ENCODE data around the gene ZFY.
"Not testable (repeated sequence)": the region's sequence is repeated elsewhere in the genome, so short reads cannot be mapped to it uniquely, and the experiment has no call there.

Gene ZFY

DNA sequence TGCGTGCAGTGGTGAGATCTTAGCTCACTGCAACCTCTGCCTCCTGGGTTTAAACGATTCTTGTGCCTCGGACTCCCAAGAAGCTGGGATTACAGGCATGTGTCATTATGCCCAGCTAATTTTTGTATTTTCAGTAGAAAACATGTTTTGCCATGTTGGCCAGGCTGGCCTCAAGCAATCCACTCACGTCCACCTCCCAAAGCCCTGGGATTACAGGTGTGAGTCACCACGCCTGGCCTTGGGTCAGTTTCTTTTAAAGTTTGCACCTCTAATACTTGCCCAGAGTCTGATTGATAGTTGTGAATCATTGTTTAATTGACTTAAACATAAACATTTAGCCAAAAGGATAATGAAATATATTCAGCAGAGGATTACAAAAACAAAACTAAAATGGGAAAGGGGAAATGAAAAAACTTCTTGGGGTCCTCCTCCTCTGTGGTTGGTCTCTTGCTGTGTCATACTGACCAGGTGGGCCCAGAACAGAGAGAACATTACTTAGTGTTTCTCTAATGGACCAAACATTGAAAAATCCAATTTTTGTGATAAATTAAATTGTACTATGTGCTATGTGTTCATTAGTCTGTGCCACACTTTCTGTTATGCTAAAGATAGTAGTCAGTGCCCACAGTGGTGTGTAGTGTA lies 38.0 kb downstream of the ZFY start:
- no peak for DNase-seq (ENCODE audit: low read depth in 2 of 2)

GRCh38 chrY:2979283-2979682 lies 44.1 kb downstream of the ZFY start:
- no peak for DNase-seq (ENCODE audit: low read depth in 2 of 2)

- no peak for DNase-seq (ENCODE audit: low read depth in 2 of 2)
Measured at GRCh38 chrY:2984491-2984890, 49.3 kb downstream of the ZFY start.

DNA sequence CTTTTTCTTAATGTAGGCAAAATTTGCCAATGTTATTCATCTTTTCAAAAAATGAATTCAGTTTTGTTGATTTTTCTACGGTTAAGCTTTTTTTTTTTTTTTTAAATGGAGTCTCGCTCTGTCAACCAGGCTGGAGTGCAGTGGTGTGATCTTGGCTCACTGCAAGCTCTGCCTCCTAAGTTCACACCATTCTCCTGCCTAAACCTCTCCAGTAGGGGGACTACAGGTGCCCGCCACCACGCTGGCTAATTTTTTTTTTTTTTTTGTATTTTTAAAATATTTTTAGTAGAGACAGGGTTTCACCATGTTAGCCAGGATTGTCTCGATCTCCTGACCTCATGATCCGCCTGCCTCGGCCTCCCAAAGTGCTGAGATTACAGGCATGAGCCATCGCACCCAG lies 52.0 kb downstream of the ZFY start:
- not testable (repeated sequence) for DNase-seq (ENCODE audit: low read depth in 2 of 2)

DNA sequence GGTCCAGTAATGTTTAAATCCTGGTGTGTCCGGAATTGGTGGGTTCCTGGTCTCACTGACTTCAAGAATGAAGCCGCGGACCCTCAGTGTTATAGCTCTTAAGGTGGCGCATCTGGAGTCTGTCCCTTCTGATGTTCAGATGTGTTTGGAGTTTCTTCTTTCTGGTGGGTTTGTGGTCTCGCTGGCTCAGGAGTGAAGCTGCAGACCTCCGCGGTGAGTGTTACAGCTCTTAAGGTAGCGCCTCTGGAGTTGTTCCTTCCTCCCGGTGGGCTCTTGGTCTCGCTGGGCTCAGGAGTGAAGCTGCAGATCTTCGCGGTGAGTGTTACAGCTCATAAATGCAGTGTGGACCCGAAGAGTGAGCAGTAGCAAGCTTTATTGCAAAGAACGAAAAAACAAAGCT lies 62.2 kb downstream of the ZFY start:
- not testable (repeated sequence) for DNase-seq (ENCODE audit: low read depth in 2 of 2)

DNA sequence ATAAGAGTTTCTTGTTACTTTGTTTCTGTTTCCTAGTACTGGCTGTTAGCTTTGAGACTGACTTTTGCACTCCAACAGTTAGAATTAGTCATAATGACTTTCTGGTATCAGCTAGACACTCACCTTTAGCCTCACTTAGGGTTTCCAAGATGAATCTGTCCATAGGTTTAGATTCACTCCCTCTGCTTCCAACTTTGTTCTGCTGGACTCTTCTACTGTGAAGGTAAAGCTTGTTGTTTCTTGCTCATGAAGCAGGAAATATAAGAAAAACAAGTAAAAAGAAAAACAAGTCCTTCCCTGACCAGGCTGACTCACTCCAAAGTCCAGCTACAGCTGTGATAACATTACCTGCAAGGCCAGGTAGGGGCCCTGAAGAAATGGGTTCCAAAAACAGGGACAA lies 67.0 kb downstream of the ZFY start:
- no peak for DNase-seq (ENCODE audit: low read depth in 2 of 2)

DNA sequence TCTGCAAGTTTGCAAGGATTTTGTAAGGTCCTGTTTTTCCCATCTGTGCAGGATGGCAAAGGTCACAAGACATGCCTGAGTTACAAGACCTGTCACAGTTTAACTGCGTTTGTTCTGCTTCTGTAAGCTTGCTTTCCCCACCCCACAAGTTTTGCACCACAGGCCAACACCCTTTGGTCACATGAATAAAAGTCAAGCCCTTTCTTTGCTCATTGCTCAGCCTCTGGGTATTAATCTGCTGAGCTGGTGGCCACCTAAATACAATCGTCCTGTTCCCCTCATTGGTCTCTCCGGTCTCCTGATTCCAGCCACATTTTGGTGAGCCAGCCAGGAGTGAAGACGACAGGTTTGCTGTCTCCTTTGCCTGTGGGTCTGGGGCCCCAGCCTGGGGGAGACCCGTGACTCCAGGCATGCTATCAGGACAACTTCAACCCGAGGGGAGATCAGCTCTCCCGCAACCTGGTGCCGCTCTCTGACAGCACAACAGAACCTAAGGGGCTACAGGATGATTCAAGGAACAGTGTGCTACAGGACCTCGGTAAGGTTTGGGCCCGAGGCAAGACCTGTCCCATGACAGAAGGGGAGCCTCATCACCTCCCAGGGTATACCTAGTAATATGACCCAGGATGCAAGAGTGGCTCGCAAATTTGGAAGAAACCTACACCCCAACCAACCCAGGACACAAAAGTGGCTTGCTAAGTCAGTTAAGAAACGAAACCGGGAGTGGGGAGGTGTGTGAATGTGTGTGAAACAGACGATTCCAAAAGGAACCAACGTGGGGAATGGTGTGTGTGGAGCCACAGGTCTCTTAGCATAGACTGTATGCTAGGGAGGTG lies 67.7 kb downstream of the ZFY start:
- DNase-seq (ENCODE audit: low read depth in 2 of 2) = no peak

- no peak for DNase-seq (ENCODE audit: low read depth in 2 of 2)
Measured at GRCh38 chrY:3003516-3003830, 68.3 kb downstream of the ZFY start.

DNA sequence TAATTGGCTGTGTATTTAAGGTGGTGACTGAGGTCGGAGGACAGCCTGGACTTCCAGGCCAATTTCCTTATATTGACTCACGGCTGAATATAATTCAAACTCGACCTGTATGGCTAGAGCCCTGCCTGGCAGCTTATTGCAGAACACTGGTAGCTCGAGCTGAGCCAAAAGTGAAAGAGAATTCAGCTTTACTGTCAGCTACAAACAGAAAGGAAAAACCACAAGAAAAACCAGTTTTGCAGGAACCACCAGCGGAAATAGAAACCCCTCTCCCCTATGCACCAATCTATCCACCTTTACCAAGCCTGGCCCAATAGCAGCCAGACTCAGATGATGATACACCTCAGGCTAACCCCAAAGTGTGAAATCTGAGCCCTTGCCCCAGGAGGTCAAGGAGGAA lies 68.7 kb downstream of the ZFY start:
- DNase-seq (ENCODE audit: low read depth in 2 of 2) = no peak

GRCh38 chrY:3006031-3006430 lies 70.8 kb downstream of the ZFY start:
- DNase-seq (ENCODE audit: low read depth in 2 of 2) = not testable (repeated sequence)

DNA sequence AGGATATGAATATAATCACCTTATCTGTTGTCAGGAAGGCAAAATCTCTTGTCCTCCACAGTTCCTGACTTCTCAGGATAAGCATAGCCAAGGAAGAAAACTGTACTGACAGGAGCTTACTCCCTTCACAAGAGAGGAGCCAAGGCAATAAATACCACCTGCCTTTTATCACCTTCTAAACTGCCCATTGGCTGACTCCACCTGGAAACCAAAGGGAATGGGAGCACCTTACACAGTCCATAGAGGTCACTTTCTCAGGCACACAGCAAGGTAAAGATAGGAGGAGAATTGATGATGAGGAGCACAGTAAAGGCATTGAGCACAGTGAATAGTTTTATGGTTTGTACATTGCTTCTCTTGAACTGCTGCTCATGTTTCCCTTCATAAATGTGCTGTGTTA lies 72.8 kb downstream of the ZFY start:
- no peak for DNase-seq (ENCODE audit: low read depth in 2 of 2)

DNA sequence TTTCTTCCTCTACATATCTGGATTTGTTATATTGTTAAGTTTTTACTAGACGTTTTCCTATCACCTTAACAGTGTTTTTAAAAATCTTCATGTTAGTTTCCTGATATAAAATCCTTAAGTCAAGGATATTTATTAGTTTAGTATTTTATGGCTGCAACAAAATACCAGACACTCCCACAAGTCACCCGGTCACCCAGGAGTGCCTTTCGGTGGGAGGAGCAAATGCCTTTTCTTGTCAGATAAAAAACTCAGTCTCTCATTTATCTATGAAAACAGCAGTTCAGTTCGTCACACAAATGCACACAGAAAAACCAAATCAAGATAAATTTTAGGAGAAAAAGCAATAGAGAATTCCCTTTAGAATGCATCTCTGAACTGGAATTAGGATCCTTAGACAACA lies 77.0 kb downstream of the ZFY start:
- DNase-seq (ENCODE audit: low read depth in 2 of 2) = no peak

GRCh38 chrY:3016594-3016993 lies 81.4 kb downstream of the ZFY start:
- DNase-seq (ENCODE audit: low read depth in 2 of 2) = no peak

DNA sequence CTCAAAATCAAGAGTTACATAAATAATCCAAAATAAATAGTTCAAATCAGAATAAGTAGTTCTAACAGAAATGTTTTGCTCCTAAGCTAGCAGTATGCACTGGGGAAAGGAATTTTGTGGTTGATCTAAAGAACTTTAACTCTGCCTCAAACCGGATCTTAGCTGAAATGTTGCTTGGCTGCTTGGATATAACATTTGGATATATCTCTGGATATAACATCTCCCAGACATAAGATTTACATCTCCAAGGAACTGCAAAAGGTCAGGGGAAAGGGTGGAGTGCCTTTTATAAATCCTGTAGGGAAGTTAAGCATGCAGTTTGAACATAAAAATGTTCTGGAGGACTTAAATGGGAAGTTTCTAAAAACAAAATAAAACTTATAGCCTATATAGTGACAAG lies 83.4 kb downstream of the ZFY start:
- DNase-seq (ENCODE audit: low read depth in 2 of 2) = no peak

DNA sequence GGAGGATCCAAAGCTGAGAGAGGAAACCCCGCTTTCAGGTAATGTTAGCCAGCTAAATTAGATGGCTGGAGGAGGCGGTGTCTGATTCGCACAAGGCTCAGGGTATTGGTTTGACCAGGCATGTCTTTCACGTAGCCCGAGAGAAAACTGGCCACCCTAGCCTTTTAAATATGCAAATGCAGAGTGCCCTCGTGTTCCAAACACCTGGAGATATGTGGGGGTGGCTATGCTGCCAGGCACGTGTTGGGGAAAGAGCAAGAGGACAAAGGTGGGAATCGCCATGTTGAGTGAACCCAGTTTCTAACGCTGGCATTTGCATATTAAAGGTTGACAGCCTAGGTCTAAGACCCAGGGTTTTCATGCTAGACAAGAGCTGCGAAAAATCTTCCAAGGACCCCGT lies 84.4 kb downstream of the ZFY start:
- DNase-seq (ENCODE audit: low read depth in 2 of 2) = no peak

DNA sequence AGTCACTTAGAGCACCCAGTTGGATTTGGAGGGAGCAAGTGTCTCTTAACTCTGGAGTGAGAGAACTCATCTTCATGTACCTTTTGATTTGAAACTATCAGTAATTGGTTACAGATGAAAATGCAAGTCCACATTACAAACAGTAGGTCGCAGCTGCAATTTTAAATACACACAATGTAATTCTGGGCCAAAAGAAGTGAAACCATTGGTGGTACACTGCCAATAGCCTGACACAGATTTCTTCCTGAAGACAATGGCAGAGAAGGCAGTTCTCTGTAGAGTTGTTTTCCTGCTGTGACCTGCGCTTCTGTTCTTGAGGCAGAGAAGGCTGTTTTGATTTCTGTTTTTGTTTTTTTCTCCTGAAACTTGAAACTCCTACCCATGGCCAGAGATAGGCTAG lies 86.0 kb downstream of the ZFY start:
- DNase-seq (ENCODE audit: low read depth in 2 of 2) = no peak

GRCh38 chrY:3023606-3024005 lies 88.4 kb downstream of the ZFY start:
- no peak for DNase-seq (ENCODE audit: low read depth in 2 of 2)

GRCh38 chrY:3025357-3025756 lies 90.2 kb downstream of the ZFY start:
- DNase-seq (ENCODE audit: low read depth in 2 of 2) = no peak
